ENCODE data around the gene PSG5.
"Not testable (repeated sequence)": the region's sequence is repeated elsewhere in the genome, so short reads cannot be mapped to it uniquely, and the experiment has no call there.

GRCh38 chr19:43226986-43227385 lies 40.6 kb upstream of the PSG5 start:
- not testable (repeated sequence) for TF ChIP-seq ZNF565 (CRISPR knock-in tag; conservative IDR thresholded peaks at IDR 0.05; ENCODE audit: low read depth); ZC3H10 (CRISPR knock-in tag; IDR thresholded peaks at IDR 0.05); ZFP3 (CRISPR knock-in tag; IDR thresholded peaks at IDR 0.05)

Measured in SK-N-SH treated with all-trans-retinoic acid at 6 μM for 48 hours (cell line).